Neural cell (in vitro differentiated cells): ENCODE data around the gene DDHD1.

Experiments
- CTCF ChIP-seq: fragments of 450-650 bp; IDR thresholded peaks from 2 replicates; pipeline ENCODE4 v1.5.1; 2014; ENCODE audit warnings: antibody characterized with exemption, mild to moderate bottlenecking, moderate library complexity; ENCODE audit not compliant: poor library complexity, severe bottlenecking
- EP300 ChIP-seq: fragments of 450-650 bp; conservative IDR thresholded peaks from 2 replicates; pipeline ENCODE4 v1.6.1; 2014; ENCODE audit warnings: antibody characterized with exemption, mild to moderate bottlenecking, moderate library complexity; ENCODE audit not compliant: poor library complexity, severe bottlenecking
- EZH2 ChIP-seq: fragments of 200-600, 300-800 bp; shearing (Covaris generic), sonication (generic); IDR thresholded peaks from 2 replicates; pipeline ENCODE4 v1.6.1; 2014; ENCODE audit warnings: antibody characterized with exemption, low read length, borderline replicate concordance, mild to moderate bottlenecking; ENCODE audit not compliant: insufficient read depth, poor library complexity, severe bottlenecking
- MXI1 ChIP-seq: fragments of 450-650 bp; conservative IDR thresholded peaks from 2 replicates; pipeline ENCODE4 v1.6.1; 2014; ENCODE audit warnings: antibody characterized with exemption, mild to moderate bottlenecking; ENCODE audit not compliant: poor library complexity, severe bottlenecking
- POLR2AphosphoS5 ChIP-seq: IDR thresholded peaks from 2 replicates; pipeline ENCODE4 v1.6.1; 2012
- RAD21 ChIP-seq: fragments of 450-650 bp; conservative IDR thresholded peaks from 2 replicates; pipeline ENCODE4 v1.6.1; 2014; ENCODE audit warnings: antibody characterized with exemption, mild to moderate bottlenecking, moderate library complexity
- REST ChIP-seq: IDR thresholded peaks from 2 replicates; pipeline ENCODE4 v1.6.1; 2012; ENCODE audit warnings: borderline replicate concordance
- SMC3 ChIP-seq: fragments of 450-650 bp; conservative IDR thresholded peaks from 2 replicates; pipeline ENCODE4 v1.6.1; 2014; ENCODE audit warnings: antibody characterized with exemption, mild to moderate bottlenecking, moderate library complexity; ENCODE audit not compliant: poor library complexity
- TAF1 ChIP-seq: IDR thresholded peaks from 2 replicates; pipeline ENCODE4 v1.6.1; 2012; ENCODE audit warnings: low read depth

GRCh38 chr14:53047307-53048069 lies 105.6 kb downstream of the DDHD1 start:
- TF ChIP-seq CTCF, result no peak
- TF ChIP-seq EZH2, result no peak
- TF ChIP-seq RAD21, result no peak
- no peak for TF ChIP-seq POLR2AphosphoS5
- no peak for TF ChIP-seq REST
- no peak for TF ChIP-seq EP300
- TF ChIP-seq SMC3, result no peak
- TF ChIP-seq MXI1, result no peak
- no peak for TF ChIP-seq TAF1
